K562 (cell line): ENCODE data around the gene CABP2. TPM values are rescaled to one million over a fixed set of nuclear protein-coding genes. Genes with fewer than 3 reads are reported as not detected.
A peak's percentile ranks its signal among the peaks of the same experiment; 100 is the strongest.

Experiments
- E4F1 ChIP-seq: fragments of 250-450 bp; sonication (Bioruptor Pico); IDR thresholded peaks from 2 replicates; pipeline ENCODE4 v1.5.0; 2021; ENCODE audit warnings: mild to moderate bottlenecking, borderline replicate concordance
- FUS ChIP-seq: fragments of 200-400 bp; formaldehyde crosslinking; optimal IDR thresholded peaks from 2 replicates; pipeline ENCODE3; 2017; ENCODE audit warnings: low read depth, low read length
- HMG20B ChIP-seq: fragments of 250-450 bp; sonication (Bioruptor Pico); IDR thresholded peaks from 2 replicates; pipeline ENCODE4 v1.5.0; 2021; ENCODE audit warnings: mild to moderate bottlenecking
- HSF4 ChIP-seq: fragments of 250-450 bp; sonication (Bioruptor Pico); IDR thresholded peaks from 2 replicates; pipeline ENCODE4 v2.1.2; 2022; ENCODE audit warnings: mild to moderate bottlenecking, moderate library complexity, borderline replicate concordance
- IRF9 ChIP-seq: fragments of 450-650 bp; IDR thresholded peaks from 2 replicates; pipeline ENCODE4 v1.6.1; 2016; ENCODE audit warnings: missing biosample characterization, missing genetic modification characterization
- PCBP1 ChIP-seq: fragments of 200-400 bp; formaldehyde crosslinking; IDR thresholded peaks from 2 replicates; pipeline ENCODE4 v1.6.1; 2018; ENCODE audit warnings: mild to moderate bottlenecking, low read depth, low read length; ENCODE audit not compliant: poor library complexity, severe bottlenecking
- PRMT5 ChIP-seq: sonication (generic); formaldehyde crosslinking; IDR thresholded peaks from 2 replicates; pipeline ENCODE4 v1.5.0; 2020; ENCODE audit warnings: missing genetic modification reagents
- SAFB2 ChIP-seq: fragments of 200-400 bp; formaldehyde crosslinking; IDR thresholded peaks from 2 replicates; pipeline ENCODE4 v1.6.1; 2018; ENCODE audit warnings: borderline replicate concordance, low read length, low read depth, moderate library complexity; ENCODE audit not compliant: severe bottlenecking
- SIRT6 ChIP-seq: IDR thresholded peaks from one replicate; pipeline ENCODE4 v1.6.1; 2012; ENCODE audit warnings: low read depth, mild to moderate bottlenecking, control low read depth, inconsistent platforms, low read length, moderate library complexity
- SP1 ChIP-seq: sonication (generic); formaldehyde crosslinking; IDR thresholded peaks from 2 replicates; pipeline ENCODE4 v1.8.1; 2022; ENCODE audit warnings: mild to moderate bottlenecking, missing genetic modification reagents
- SRSF7 ChIP-seq: fragments of 200-400 bp; formaldehyde crosslinking; optimal IDR thresholded peaks from 2 replicates; pipeline ENCODE3; 2017; ENCODE audit warnings: mild to moderate bottlenecking, low read depth, low read length
- TEAD4 ChIP-seq, 2 experiments: sonication (generic) in 1 of 2; formaldehyde crosslinking in 1 of 2; IDR thresholded peaks; 2 replicates each; pipeline versions ENCODE4 v1.6.1 to v1.8.0; 2012 to 2022; ENCODE audit warnings: borderline replicate concordance in 1 of 2, inconsistent platforms in 1 of 2, low read length in 1 of 2, mild to moderate bottlenecking in 1 of 2, missing genetic modification reagents in 1 of 2
- ZKSCAN1 ChIP-seq: fragments of 150-350 bp; IDR thresholded peaks from 2 replicates; pipeline ENCODE4 v1.6.1; 2016; ENCODE audit warnings: low read depth, low read length
- ZNF146 ChIP-seq: IDR thresholded peaks from one replicate; pipeline ENCODE4 v1.6.1; 2018; ENCODE audit warnings: missing compliant biosample characterization; ENCODE audit not compliant: unreplicated experiment
- ZNF282 ChIP-seq: sonication (generic); formaldehyde crosslinking; IDR thresholded peaks from 2 replicates; pipeline ENCODE4 v1.8.1; 2023; ENCODE audit warnings: missing genetic modification reagents
- ZNF76 ChIP-seq: fragments of 250-450 bp; sonication (Bioruptor Pico); IDR thresholded peaks from 2 replicates; pipeline ENCODE4 v1.4.0; 2020; ENCODE audit warnings: mild to moderate bottlenecking, moderate library complexity, borderline replicate concordance
- polyA plus RNA-seq, 8 experiments: library from polyadenylated mRNA; depleted of rRNA in 4 of 8; stranded (reverse) in 5 of 8; unstranded in 3 of 8; fragments of >200 nt; fragmentation: Nextera tagmentation in 2 of 8; fragmentation: Illumina TruSeq in 1 of 8; extraction: Ambion mirVana in 2 of 8; extraction: Trizol in 1 of 8; gene quantifications; 2 replicates each; pipeline versions ENCODE4 v1.2.1 to v1.2.3, GENCODE V29; 2011 to 2014; ENCODE audit warnings: inconsistent platforms in 1 of 8, missing spikeins in 1 of 8
- total RNA-seq, 7 experiments: library from RNA; depleted of rRNA in 6 of 7; stranded (reverse); fragments of >200 nt in 6 of 7; fragmentation: Illumina TruSeq in 2 of 7; extraction: Trizol in 2 of 7; gene quantifications; 2 replicates each; pipeline versions ENCODE4 v1.2.1 to v1.2.3, GENCODE V29; 2011 to 2021; ENCODE audit warnings: low replicate concordance in 1 of 7

The CABP2 gene
- total and polyA plus RNA-seq, 9 of the 15 experiments (the other 6 are each of a cell fraction or from before 2014, with no cell fraction given), result not detected

GRCh38 chr11:67505605-67506396 is 17.4 kb downstream of the CABP2 start (continued):
- TF ChIP-seq FUS, result no peak
- no peak for TF ChIP-seq HMG20B
- TF ChIP-seq PRMT5 (CRISPR knock-in tag), result no peak
- no peak for TF ChIP-seq PCBP1
- no peak for TF ChIP-seq IRF9 (tag)
- 0 out of 2 replicates have a peak, but pooled peaks have one; percentile 52 for TF ChIP-seq ZNF282 (CRISPR knock-in tag)
- TF ChIP-seq SAFB2, result no peak
- TF ChIP-seq ZKSCAN1, result no peak
- no peak for TF ChIP-seq ZNF76 (CRISPR knock-in tag)
- no peak for TF ChIP-seq SIRT6
- TF ChIP-seq E4F1 (CRISPR knock-in tag), result no peak
- TF ChIP-seq HSF4, result no peak
- no peak for TF ChIP-seq ZNF146 (CRISPR knock-in tag)
- TF ChIP-seq SRSF7, result no peak
- peak; percentile 29; the same call in 1 of the 2 replicates for TF ChIP-seq SP1
- no peak; the same call in 1 of the 2 replicates for TF ChIP-seq TEAD4 (IDR thresholded peaks at IDR 0.05; ENCODE audit: low read length)
- no peak for TF ChIP-seq TEAD4 (CRISPR knock-in tag; IDR thresholded peaks at IDR 0.05; ENCODE audit: borderline replicate concordance)
